HG03460 (cell line): Measurements from ENCODE around the gene TRIM65.
"Not testable (repeated sequence)": the region's sequence is repeated elsewhere in the genome, so short reads cannot be mapped to it uniquely, and the experiment has no call there.

Source experiments
- ATAC-seq: cut with Tn5 transposase; IDR thresholded peaks from one replicate; pipeline ENCODE4 v1.9.1; 2021; ENCODE audit not compliant: unreplicated experiment

Gene TRIM65

DNA sequence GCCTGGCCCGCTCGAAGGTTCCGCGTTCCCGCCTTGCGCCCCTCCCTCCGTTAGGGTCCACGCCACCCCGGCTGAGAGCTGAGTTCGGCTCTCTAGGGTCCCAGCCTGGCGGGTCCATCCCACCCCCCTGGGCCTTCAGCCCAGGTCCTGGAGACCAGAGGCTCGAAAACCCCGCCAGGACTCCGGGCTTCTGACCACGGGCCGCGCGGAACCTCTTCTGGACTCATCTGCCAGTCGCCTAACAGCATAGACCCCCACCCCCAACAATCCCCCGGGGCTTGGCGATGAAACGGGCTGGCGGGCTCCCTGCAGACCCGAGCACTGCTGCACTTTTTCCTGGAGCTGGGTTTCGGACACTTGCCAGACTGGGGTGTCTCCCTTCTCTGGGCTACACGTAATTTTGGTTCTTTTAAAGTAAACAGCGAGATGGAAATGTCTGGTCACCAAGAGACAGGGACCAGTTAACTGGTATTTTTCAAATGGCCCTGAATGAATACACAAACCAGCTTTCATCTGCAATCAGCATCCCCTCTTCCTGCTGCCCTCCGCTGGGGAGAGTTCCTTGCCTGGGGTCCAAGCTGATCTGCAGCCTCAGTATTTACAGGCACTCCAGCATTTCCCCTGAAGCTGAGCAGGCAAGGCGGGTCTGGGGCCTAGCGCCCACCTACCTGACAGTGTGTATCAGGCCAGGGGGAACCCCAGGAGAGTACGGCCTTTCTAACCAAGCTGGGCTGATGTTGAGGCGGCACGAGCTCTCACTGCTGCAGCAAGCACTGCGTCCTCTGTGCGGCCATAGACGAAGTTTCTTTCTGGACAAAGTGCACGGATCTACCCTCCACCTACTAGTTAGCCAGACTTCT, 639 bp upstream of the TRIM65 start:
- no peak for ATAC-seq

- no peak for ATAC-seq
These were observed 1.2 kb downstream of the TRIM65 start for GRCh38 chr17:75895370-75896155.

- no peak for ATAC-seq
These were observed 2.6 kb downstream of the TRIM65 start for GRCh38 chr17:75894049-75894733.

DNA sequence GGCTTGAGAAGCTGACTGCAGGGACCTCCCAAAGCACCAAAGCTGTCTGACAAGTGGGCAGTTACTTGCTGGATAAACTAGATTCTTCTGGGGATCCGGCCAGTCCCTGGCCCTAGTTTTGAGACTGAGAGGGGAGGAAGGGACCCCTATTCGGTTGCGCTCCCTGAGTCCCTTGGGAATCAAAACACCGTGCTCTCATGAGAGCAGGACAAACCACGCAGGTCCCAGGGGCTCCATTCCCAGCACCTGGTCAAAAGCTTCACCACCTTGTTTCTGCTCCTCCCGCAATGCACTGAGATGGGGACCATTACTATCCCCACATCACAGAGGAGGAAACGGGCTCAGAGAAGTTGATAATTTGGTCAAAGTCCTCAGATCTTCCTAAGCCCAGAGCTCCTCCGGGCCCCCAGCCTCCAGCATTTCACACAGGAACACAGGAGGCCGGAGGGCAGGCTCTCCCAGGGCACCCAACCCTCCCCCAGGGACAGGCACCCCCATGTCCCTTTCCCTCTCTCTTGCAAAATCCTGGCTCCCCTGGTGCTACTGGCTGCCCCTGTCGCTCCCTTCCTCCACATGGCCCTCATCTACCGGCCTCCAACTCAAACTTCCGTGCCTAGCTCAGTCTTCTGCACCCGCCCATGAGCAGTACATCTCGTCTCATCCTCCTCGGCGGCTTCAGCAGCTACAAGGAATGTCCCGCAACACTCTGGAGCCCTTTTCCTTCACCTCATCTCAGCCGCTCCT, 3.3 kb downstream of the TRIM65 start:
- no peak for ATAC-seq

- no peak for ATAC-seq
These were observed 4.1 kb downstream of the TRIM65 start for GRCh38 chr17:75892556-75893224.

DNA sequence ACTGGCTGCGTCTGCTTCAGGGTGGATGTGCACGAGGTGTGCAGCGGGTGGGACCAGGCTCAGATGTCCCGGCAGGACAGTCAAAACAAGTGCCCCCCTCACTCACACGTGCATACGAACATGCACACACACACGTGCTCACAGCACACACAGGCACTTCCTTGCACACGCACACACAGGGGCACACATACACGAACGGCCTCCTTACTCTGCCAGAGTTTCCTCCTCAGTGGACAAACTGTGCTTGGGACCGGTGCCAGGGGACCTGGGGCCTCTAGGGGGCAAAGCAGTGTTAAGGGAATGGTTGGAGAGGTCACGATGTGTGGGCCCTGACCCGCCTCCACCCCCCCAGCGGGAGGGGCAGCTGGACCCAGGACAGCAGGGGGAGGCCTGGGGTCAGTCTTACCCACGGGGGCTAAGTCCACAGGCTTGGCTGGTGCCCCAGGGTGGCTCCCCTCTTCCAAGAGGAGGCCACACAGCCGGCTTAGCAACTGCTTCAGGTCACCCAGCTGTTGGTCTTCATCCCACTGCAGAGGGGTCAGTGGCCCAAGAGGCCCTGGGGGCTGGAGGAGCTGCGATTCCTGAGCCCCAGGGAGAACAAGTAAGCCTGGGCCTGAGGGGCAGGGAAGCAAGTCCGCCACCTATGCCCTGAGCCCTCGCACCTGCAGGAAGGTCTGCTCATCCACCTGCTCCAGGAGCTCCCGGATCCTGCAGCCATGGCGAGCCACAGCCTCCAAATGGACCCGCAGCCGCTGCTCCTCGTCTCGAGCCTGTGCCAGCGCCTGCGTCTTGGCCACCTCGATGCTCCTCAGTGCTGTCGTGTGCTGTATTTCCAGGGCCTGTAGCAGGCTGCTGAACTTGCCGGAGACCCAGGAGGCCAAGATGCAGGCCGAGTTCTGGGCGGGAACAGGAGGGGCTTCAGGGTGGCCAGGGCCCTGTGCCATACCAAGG, 4.9 kb downstream of the TRIM65 start:
- no peak for ATAC-seq

GRCh38 chr17:75891022-75891604, 5.6 kb downstream of the TRIM65 start:
- no peak for ATAC-seq

DNA sequence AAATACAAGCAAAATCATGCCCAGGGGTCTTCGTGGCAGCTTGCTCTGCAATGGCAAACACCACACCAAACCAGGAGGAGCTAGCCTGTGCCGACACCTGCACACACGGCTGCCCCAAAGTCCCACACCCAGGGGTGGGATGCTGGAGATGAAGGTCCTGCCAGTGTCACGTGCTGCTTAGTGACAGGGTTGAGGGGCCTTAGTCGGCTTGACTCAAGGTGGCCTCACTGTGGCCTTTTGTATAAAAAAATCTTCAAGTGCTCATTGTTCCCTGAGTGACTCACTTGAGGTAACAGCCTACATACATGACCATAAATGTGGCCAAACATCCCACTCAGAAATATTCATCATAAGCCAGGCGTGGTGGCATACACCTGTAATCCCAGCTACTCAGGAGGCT, 7.3 kb downstream of the TRIM65 start:
- no peak for ATAC-seq

GRCh38 chr17:75888484-75888883, 8.3 kb downstream of the TRIM65 start:
- no peak for ATAC-seq

GRCh38 chr17:75885860-75886259, 10.9 kb downstream of the TRIM65 start:
- ATAC-seq, result not testable (repeated sequence)

GRCh38 chr17:75885431-75885830, 11.3 kb downstream of the TRIM65 start:
- no peak for ATAC-seq

- no peak for ATAC-seq
These were observed 14.9 kb downstream of the TRIM65 start for GRCh38 chr17:75881678-75882454.

- no peak for ATAC-seq
These were observed 16.5 kb downstream of the TRIM65 start for GRCh38 chr17:75880266-75880665.

GRCh38 chr17:75878174-75878998, 18.4 kb downstream of the TRIM65 start, which contains the start of gene TRIM47:
Gene TRIM47 (minus strand): TSS chr17:75878581. CDS start chr17:75878548, 33 bp downstream.
- ATAC-seq, result no peak

DNA sequence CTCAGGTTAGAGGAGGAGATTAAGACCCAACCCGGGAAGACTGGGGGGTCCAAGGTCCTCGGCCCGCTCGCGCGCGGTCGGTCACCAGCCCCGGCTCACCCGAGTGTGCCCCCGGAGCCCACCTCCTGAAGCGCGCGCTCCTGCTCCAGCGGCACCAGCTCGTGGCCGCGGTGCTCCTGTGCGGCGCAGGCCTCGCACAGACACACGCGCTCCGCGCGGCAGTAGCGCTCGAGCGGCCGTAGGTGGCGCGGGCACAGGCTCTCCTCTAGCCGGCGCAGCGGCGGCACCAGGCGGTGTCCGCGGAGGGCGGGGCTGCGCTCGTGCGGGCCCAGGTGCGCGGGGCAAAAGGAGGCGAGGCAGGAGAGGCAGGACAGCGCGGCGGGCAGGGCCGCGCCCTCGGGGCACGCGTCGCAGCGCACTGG, 19.0 kb downstream of the TRIM65 start:
- ATAC-seq, result peak; percentile 51

DNA sequence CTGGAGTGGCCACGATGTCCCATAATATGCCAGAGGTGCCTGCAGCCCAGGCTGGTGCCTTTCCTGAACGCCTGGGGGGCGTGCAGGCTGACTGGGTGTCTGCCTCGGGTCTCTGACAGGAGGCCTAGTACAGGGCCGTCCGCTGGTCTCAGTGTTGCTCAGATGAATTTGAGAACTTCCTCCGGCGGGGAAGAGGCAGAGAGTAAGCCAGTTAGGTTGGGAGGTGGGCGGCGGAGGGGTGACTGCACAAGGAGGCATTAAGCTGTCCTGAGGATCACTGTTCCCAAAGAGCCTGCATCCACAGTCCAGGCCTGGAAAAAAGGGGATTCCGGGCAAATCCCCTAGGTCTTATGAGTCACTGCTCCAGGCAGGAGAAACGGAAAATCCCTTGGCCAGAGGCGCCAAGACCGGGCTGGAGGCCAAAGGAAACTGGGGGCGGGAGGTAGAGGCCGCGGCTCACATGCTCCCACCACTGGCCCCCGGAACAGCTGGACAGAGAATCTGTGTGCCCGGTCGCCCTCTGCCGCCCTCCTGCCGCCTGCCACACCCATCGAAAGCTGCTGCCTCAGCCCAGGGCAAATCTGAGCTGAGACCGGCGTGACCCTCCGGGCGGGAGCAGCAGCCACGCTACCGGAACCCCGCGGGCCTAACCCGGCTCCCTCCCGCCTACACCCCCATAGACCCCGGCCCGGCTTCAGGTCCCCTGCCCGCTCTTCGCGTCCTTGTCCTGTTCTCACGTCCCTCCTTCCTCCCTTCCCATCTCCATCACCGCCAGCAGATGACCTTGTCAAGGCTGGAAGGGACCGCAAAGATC, 19.6 kb downstream of the TRIM65 start:
- no peak for ATAC-seq
